ENCODE data around the gene ABCB1.

The ABCB1 gene

DNA sequence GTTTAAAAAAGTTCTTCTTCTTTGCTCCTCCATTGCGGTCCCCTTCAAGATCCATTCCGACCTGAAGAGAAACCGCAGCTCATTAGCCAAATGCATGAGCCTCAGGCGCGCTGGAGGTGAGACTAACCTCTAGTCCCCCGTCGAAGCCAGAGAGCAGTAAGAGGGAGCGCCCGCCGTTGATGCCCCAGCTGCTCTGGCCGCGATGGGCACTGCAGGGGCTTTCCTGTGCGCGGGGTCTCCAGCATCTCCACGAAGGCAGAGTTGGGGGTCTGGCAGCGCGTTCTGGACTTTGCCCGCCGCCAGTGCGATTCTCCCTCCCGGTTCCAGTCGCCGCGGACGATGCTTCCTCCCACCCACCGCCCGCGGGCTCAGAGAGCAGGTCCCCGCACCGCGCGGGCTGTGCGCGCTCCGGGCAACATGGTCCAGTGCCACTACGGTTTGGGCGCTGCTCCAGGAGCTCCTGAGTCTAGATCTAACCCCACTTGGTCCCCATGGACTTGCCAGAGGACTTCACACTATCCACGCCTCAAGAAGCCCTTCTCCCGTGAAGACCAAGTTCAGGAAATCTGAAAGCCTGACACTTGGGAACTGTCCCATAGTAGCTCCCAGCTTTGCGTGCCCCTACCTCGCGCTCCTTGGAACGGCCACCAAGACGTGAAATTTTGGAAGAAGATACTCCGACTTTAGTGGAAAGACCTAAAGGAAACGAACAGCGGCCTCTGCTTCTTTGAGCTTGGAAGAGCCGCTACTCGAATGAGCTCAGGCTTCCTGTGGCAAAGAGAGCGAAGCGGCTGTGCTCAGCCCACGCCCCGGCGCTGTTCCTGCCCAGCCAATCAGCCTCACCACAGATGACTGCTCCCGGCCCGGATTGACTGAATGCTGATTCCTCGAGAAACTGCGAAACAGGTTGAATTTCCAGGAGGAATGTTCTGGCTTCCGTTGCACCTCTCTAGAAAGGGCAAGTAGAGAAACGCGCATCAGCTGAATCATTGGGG lies at the start of gene ABCB1:
Gene ABCB1 (minus strand): TSS at position 755 of the 995 bp plus-strand sequence. CDS start 700 bp downstream, at position 55.
- no peak for DNase-seq

DNA sequence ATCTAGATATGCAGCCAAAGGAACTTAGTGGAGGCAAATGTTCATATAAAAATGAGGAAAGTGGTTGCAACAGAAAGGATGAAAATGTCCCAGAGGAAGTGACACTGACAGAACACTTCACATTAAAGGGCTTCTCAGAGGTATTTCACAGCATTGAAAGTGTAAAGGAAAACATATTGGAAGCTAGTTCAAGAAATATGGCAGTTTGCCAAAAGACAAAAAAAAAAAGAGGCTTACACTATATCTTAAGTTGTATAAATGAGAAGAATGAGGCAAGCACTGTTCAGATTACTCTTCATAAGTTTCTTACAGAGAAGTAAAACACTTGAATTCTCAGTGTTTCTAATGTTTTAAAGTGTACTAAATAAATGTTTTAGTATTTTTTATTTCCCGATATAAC lies 47.6 kb upstream of the ABCB1 start:
- DNase-seq, result no peak

DNA sequence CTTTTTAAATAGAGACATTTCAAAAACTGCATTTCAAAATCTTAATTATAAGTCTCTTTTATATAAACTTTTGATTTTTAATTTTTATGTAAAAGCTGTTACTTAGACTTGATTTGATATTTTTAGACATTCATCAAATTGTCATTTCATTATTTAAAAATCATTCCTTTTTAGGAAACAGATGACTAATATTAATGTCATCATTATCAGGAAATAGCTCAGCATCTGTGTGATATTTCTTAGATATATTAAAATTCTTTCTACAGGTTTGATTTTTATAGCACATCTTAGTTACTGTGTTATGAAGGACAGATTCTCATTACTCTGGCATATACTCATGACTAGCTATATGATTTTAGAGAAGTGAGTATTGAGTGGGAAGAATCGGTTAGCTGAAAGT lies 44.8 kb upstream of the ABCB1 start:
- DNase-seq, result no peak

DNA sequence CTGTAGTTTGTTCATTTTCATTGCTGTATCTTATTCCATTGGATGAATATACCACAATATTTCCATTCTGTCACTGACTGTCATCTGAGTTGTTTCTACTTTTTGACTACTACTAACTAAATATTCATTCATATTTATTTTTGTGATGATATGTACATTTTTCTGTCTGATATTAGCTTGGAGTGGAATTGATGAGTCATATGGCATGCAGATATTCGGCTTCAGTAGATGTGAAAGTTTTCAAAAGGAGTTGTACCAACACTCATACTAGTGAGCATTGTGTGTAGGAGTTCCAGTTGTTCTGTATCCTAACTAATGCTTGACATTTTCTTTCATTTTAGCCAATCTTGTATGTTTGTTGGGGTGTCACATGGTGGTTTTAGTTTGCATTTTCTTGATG lies 35.2 kb upstream of the ABCB1 start:
- DNase-seq, result no peak

- no peak for DNase-seq
These were observed 28.3 kb upstream of the ABCB1 start for GRCh38 chr7:87628780-87629569.

- no peak for DNase-seq
These were observed 26.9 kb upstream of the ABCB1 start for GRCh38 chr7:87627634-87627994.

DNA sequence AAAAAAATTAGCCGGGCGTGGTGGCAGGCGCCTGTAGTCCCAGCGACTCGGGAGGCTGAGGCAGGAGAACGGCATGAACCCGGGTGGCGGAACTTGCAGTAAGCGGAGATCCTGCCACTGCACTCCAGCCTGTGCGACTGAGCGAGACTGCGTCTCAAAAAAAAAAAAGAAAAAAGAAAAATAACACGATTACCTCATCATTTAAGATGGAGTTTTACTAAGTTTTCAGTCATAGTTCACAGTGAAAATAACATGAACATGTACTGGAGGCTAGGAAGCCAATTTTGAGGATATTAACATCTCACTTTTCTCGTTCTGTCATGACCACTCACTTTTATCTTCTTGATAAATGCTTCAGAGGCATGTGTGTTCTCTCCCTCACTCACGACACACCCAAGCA lies 24.4 kb upstream of the ABCB1 start:
- DNase-seq, result no peak

DNA sequence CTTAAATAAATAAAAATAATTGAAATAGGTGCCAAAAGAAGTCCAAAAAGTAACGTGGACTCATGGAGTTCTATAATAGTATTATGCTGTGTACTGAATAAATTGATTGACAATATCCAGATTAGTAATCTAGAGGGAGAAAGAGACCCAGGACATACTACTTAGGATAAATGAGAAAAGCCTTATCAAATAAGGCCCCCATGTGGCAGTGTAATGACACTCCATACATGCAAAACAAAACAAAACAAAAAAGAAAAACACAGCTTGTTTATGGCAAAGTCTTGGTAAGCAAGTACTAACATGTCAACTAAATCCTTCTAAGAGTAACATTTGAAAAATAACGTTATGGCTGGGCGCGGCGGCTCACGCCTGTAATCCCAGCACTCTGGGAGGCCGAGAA lies 23.9 kb upstream of the ABCB1 start:
- DNase-seq, result no peak

DNA sequence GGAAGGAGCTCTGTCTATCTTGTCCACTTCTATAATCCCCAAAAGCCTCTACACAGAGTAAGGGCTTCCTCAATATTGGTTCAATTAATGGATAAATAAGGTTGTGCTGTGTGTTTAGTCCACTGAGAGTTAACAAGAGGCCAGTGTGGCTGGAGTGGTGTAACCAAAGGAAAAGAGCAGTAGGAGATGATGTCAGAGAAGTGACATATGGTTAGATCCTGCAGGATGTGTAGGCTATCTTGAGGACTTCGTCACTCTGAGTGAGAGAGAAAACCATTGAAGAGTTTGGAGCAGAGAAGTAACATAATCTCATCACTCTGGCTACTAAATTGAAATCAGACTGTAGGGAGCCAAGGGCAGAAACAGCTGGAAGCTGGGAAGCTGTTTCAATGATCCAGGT lies 14.5 kb upstream of the ABCB1 start:
- no peak for DNase-seq

- no peak for DNase-seq
These were observed 9.2 kb upstream of the ABCB1 start for GRCh38 chr7:87609916-87610315.

- DNase-seq, result no peak
These were observed 7.7 kb upstream of the ABCB1 start for GRCh38 chr7:87608431-87608830.

- DNase-seq, result no peak
These were observed 3.6 kb upstream of the ABCB1 start for GRCh38 chr7:87604264-87604663.

- peak; percentile 13 for DNase-seq
These were observed 1.3 kb downstream of the ABCB1 start for GRCh38 chr7:87599336-87599735.

GRCh38 chr7:87598234-87599009 lies 2.3 kb downstream of the ABCB1 start:
- DNase-seq, result no peak

DNA sequence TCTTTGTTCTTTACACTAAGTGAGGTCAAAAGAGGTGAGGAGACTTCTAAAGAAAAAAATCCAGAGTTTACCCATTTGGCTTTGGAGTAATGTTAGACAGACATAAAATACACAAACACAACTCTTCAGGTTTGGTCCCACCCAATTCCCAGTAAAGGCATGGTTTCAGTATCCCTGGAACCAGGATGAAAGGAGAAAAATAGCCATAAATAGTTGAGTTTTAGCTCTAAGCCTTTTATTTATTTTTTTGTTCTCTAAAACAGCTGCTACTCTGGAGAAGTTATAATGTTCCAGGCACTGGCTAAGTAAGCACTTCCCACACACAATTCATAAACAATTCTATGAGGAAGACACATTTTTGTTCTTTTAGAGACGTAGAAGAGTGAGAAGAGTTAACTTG lies 4.0 kb downstream of the ABCB1 start:
- DNase-seq, result no peak

DNA sequence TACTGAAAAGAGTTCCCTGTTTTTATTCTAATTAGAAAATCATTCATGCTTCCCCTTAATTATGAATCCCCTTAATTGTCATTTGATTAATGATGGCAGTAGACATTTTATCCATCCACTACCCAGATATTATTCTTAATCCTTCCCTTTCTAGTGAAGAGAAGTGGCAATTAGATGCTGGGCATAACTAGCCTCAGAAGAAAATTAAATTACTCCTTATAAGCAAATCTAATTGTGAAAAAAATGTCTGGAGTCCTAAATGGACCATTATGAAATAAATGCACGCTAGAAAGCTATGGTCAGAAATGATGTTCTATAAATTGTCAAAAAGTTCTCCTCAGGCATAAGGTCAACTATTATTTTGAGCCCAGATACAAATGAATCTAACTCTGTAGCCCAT lies 4.5 kb downstream of the ABCB1 start:
- no peak for DNase-seq

DNA sequence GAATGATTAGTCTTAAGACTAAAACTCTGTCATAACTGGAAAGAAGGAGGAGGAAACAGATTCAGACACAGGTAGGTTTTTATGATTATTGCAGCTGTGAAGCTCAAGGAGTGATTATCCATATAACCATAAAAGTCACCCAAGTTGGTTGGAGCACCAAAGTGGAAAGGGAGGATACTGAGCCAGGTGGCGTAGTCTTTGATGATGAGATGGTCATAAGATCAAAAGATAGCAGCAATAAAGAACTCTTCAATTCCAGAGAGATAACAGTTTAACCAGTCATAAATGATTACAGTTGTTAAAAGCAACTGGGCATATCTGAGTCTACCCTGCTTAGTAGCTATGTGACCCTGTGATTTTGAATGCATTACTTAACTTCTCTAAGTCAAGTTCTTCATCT lies 8.4 kb downstream of the ABCB1 start:
- no peak for DNase-seq

GRCh38 chr7:87591211-87591610 lies 9.5 kb downstream of the ABCB1 start:
- no peak for DNase-seq

DNA sequence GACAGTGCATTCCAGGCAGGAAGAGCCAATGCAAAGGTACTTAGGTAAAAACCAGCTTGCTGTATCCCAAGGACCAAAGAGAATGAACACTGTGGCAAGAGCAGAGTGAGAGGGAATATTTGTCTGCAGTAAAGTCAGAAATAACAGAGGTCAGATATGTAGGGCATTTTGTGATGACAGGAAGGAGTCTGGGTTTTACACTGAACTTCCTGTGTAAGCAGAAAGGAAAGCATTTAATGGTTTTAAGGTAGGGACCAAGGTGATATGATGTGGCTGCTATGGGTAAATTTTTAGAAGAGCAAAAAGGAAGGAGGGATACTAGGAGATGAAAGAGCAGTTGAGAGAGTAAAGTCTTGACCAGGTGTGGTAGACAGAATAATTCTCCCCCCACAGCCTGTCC lies 10.1 kb downstream of the ABCB1 start:
- no peak for DNase-seq

DNA sequence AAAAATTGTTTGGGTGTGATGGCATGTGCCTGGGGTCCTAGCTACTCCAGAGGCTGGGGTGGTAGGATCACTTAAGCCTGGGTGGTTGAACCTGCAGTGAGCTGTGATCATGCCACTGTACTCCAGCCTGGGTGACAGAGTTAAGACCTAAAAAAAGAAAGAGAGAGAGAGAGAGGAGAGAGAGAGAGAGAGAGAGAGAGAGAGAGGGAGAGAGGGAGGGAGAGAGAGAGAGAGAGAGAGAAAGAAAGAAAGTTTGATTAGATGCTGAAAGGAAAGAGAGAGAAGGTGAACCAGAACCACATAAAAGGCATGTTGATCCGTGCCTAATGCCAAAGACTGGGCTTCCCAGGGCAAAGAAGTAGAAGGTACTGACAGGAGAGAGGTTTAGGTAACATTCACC lies 11.1 kb downstream of the ABCB1 start:
- DNase-seq, result no peak

- DNase-seq, result no peak
These were observed 19.0 kb downstream of the ABCB1 start for GRCh38 chr7:87581723-87582122.

DNA sequence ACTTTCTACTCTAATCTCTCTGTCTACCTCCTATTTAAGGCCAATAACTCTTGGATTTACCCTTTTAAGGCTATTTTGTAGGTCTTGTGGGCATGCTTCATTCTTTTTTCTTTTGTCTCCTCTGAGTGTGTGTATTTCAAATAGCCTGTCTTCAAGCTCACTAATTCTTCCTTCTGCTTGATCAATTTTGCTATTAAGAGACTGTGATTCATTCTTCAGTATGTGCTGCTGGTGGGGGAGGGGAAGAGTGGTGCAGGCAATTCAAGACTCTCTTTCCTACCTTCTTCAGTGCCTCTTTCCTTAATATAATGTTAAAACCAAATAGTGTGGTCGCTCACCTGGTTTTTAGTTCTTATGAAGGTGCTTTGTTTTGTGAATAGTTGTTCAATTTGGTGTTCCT lies 20.0 kb downstream of the ABCB1 start:
- no peak for DNase-seq

- DNase-seq, result no peak
These were observed 25.2 kb downstream of the ABCB1 start for GRCh38 chr7:87575521-87575920.

Data from activated T-cell treated with anti-CD3 and anti-CD28 coated beads for 4 hours (primary cell).